ENCODE results near the gene DPH7.
"Not testable (repeated sequence)": the region's sequence is repeated elsewhere in the genome, so short reads cannot be mapped to it uniquely, and the experiment has no call there.

Gene DPH7

GRCh38 chr9:137580209-137580953 is 1.7 kb upstream of the DPH7 start:
- no peak for DNase-seq

GRCh38 chr9:137579259-137579604 is 507 bp upstream of the DPH7 start:
- DNase-seq, result no peak

DNA sequence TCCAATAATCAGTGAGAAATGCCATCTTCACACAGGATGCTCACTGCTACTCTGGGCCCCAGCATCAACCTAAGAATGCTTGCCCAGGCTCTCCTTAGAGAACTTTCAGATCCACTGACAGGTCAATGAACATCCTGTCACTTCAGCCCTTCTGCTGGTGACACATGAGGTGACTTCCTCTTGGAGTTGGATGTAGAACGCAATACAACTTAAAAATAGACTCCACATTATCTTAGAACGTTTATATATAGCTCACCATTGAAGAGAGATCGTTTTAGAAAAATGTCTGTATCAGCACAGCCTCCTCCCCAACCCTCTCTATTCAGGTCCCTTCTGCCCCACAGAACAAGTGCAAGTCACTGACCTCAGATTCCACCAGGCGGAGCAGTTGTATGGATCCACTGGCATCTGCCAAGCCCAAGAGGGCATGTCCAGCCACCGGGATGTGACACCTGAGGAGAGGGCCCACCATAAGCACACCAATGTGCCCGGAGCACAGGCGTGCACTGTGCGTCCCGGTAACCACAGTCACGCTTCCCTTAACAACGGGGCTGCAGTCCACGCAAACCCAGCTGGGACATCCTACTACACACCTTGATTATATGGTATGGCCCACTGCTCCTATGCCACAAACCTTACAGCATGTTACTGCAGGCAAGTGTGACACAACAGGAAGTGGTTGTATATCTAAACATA is 2.9 kb downstream of the DPH7 start:
- DNase-seq, result no peak

- no peak for DNase-seq
Measured at GRCh38 chr9:137575364-137575715, 3.4 kb downstream of the DPH7 start.

GRCh38 chr9:137574192-137574591 is 4.5 kb downstream of the DPH7 start:
- no peak for DNase-seq

DNA sequence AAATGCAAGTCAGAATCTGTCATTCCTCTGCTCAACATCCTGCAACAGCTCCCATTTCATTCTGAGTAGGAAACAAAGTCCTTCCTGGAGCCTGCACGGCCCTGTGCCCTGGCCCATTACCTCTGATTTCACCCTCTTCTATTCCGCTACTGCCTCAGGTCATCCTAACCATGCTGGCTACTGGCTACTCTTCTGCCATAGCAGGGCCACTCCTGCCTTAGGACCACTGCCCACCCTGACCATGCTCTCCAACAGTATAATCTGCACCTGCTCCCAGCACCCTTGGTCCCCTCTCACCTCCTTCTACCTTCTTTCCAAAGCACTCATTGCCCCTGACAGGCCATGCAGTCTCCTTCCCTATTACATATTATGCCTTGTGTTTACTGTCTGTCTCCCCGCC is 8.2 kb downstream of the DPH7 start:
- DNase-seq, result no peak

- DNase-seq, result no peak
Measured at GRCh38 chr9:137569609-137570203, 9.0 kb downstream of the DPH7 start.

DNA sequence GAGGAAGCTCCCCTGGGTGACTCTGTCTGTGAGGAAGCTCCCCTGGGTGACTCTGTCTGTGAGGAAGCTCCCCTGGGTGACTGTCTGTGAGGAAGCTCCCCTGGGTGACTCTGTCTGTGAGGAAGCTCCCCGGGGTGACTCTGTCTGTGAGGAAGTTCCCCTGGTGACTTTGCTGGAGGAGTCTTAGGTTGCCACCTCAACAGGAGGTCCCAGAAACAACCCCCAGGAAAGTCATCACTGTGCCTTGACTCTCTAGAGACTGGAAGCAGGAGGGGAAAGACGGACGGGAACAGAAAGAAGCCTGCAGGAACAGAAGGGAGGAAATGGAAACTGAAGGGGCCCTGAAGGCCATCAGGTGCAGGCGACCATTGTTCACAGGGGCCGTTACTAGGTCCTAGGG is 10.3 kb downstream of the DPH7 start:
- DNase-seq, result not testable (repeated sequence)

GRCh38 chr9:137564817-137565411 is 13.8 kb downstream of the DPH7 start:
- no peak for DNase-seq

GRCh38 chr9:137564134-137564533 is 14.6 kb downstream of the DPH7 start:
- DNase-seq, result no peak

GRCh38 chr9:137558127-137558526 is 20.6 kb downstream of the DPH7 start:
- no peak for DNase-seq

GRCh38 chr9:137556069-137556838 is 22.5 kb downstream of the DPH7 start:
- no peak for DNase-seq

DNA sequence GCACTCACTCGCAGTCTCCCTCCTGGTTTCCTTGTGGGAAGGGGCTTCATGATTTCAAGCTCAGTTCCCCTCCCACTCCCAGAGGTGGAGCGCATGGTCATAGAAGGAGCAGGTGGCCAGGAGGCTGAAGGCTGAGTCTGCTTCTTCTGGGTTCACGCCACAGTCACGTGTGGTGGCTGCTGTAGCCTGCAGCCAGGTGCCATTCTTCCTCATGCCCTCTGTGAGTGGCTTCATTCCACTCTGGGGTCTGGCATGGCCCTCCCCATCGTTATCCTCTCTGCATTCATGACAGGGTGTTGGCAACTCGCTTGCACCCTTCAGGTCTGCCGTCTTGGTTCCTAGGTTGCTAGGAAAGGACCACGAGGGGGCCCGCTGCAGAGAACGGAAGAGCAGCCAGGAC is 23.5 kb downstream of the DPH7 start:
- DNase-seq, result no peak

GRCh38 chr9:137554349-137554748 is 24.4 kb downstream of the DPH7 start:
- no peak for DNase-seq

DNA sequence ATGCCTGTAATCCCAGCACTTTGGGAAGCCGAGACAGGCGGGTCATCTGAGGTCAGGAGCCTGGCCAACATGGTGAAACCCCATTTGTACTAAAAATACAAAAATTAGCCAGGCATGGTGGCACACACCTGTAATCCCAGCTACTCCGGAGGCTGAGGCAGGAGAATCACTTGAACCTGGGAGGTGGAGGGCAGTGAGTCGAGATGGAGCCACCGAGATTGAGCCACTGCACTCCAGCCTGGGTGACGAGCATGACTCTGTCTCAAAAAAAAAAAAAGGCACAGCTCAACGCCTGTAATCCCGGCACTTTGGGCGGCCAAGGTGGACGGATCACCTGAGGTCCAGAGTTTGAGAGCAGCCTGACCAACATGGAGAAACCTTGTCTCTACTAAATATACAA is 25.1 kb downstream of the DPH7 start:
- not testable (repeated sequence) for DNase-seq

- DNase-seq, result peak; percentile 16
Measured at GRCh38 chr9:137552022-137552768, 26.5 kb downstream of the DPH7 start.

DNA sequence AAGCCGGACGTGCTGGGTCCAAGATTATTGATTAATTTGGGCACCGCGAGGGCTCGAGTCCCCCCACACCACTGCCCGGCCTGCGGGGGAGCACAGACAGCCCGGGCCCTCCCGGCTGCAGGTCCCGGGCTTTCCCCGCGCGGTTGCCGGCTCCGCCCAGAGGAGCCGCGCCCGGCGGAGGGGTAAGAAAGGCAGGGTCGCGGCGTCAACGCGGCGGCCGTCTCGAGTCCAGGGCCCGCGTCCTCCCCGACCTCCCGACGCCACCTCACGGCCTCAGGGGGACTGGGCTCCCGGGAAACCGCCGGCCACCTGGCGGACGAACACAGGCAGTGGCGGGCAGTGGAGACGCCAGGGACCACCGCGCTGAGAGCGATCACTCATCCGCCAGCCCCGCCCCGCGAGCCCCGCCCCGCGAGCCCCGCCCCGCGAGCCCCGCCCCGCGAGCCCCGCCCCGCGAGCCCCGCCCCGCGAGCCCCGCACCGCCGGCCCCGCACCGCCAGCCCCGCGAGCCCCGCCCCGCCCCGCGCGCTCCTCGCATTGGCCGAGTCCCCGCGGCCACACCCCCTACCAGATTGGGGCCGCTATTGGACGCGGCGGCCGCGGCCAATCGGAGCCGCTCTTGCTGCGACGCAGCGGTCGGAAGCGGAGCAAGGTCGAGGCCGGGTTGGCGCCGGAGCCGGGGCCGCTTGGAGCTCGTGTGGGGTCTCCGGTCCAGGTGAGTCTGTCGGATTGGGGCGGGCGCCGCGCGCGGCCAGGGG is 27.3 kb downstream of the DPH7 start, which contains the start of gene MRPL41:
MRPL41 (plus strand) TSS at position 616 of the 758 bp plus-strand sequence. CDS start 203 bp downstream, outside the sequence.
- DNase-seq, result peak; percentile 90

- DNase-seq, result not testable (repeated sequence)
Measured at GRCh38 chr9:137550958-137551263, 27.8 kb downstream of the DPH7 start.

DNA sequence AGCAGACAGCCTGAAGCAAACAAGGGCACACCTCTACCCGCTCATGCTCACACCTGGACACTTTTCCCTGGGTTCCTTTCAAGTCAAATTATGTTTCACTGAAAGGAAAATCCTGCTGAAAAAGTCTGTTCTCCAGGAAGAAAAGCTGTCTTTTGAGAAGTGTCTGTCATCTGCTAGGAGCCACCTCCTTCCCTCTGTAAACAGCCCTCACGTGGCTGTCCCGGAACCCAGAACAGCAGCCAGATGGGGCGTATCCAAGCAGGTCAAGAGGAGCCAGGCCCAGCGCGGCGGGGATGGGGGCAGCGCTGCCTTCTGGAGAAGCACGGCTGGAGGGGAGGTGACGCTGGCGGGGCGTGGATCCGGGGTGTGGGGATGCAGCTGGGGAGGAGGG is 28.5 kb downstream of the DPH7 start, which contains the start of gene PNPLA7:
PNPLA7 (minus strand) TSS at position 172 of the 391 bp plus-strand sequence. CDS start 205 bp downstream, outside the sequence.
- peak; percentile 42 for DNase-seq

DNA sequence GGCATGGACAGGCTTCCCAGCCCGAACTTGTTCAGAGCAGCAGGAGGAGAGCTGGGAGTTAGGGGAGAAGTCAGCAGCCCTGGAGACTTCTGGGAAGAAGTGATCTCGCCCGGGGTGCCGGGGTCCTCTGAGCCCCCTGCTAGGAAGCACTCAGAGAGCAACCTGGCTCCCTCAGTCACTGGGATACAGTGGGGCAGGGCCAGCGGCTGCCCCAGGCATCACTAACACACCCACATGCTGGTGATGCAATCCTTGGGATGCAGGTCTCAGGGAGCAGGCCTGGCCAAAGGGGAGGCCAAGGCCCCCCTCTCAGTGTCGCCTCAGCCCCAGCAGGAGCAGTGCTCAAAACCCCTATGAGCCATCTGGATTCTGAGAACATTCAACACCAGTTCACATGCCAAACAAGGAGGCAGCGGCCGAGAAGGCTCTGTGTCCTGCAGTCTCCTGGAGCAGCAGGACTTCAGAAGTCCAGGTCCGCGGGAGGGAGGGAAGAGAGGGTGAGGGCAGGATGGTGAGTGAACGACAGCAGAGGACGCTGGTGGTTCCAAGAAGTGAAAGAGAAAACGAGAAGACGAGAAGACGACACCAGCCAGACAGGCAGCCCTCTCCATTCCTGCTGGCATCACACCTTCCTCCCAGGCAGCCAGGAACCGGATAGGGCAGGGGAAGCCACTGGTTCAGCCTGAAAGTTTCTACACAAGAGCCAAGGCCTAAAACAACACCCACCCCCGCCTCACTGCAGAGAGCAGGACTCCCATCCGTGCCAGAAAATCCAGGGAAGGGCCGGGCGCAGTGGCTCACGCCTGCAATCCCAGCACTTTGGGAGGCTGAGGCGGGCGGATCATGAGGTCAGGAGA is 30.8 kb downstream of the DPH7 start:
- no peak for DNase-seq

GRCh38 chr9:137545123-137545522 is 33.6 kb downstream of the DPH7 start:
- DNase-seq, result no peak

Measured in CD4-positive, alpha-beta T cell treated with Interferon gamma for 1 hour (primary cell).